ENCODE measurements around the gene TMEM89.
A peak's percentile ranks its signal among the peaks of the same experiment; 100 is the strongest.

GRCh38 chr3:48661501-48662144 is 40.1 kb upstream of the TMEM89 start:
- peak in 1 of 6 experiments; percentile 2 for TF ChIP-seq CTCF (IDR thresholded peaks at IDR 0.05)
- TF ChIP-seq POLR2A (IDR thresholded peaks at IDR 0.05), result no peak

Measured in thyroid gland (tissue), 4 donors.